NCI-H1048 (cell line): ENCODE measurements around the gene OR8K5.
"Not testable (repeated sequence)": the region's sequence is repeated elsewhere in the genome, so short reads cannot be mapped to it uniquely, and the experiment has no call there.

Source experiments
- DNase-seq: peaks from one replicate; lab custom pipeline; 2025; lab: John Stamatoyannopoulos, UW

The OR8K5 gene

GRCh38 chr11:56160217-56160616, at the start of gene OR8K5:
TSS of gene OR8K5 (minus strand) at chr11:56160317. CDS start at chr11:56160317, 0 bp downstream.
- no peak for DNase-seq

- DNase-seq: no peak
These were observed 47.7 kb upstream of the OR8K5 start for GRCh38 chr11:56207790-56208189.

GRCh38 chr11:56197367-56197766, 37.2 kb upstream of the OR8K5 start:
- DNase-seq: no peak

GRCh38 chr11:56196705-56197104, 36.6 kb upstream of the OR8K5 start:
- DNase-seq: no peak

- no peak for DNase-seq
These were observed 28.5 kb upstream of the OR8K5 start for GRCh38 chr11:56188602-56189001.

GRCh38 chr11:56183459-56183858, 23.3 kb upstream of the OR8K5 start:
- DNase-seq: no peak

- no peak for DNase-seq
These were observed 16.2 kb upstream of the OR8K5 start, which contains the start of gene OR5J2 for GRCh38 chr11:56176318-56176717. TSS of gene OR5J2 (plus strand) at chr11:56176618. CDS start at chr11:56176618, 0 bp downstream.

GRCh38 chr11:56172256-56172830, 12.2 kb upstream of the OR8K5 start:
- no peak for DNase-seq

- DNase-seq: no peak
These were observed 3.7 kb upstream of the OR8K5 start for GRCh38 chr11:56163804-56164203.

GRCh38 chr11:56152333-56152732, 7.8 kb downstream of the OR8K5 start:
- DNase-seq: no peak

GRCh38 chr11:56151376-56151775, 8.7 kb downstream of the OR8K5 start:
- no peak for DNase-seq

- DNase-seq: not testable (repeated sequence)
These were observed 16.4 kb downstream of the OR8K5 start for GRCh38 chr11:56143681-56144080.

GRCh38 chr11:56140151-56140661, 19.9 kb downstream of the OR8K5 start, which contains the start of gene OR8J3:
TSS of gene OR8J3 (minus strand) at chr11:56140201. CDS start at chr11:56137718, 2,483 bp downstream.
- no peak for DNase-seq

GRCh38 chr11:56122073-56122472, 38.0 kb downstream of the OR8K5 start, which contains the start of gene OR8H3:
TSS of gene OR8H3 (plus strand) at chr11:56122373. CDS start at chr11:56122373, 0 bp downstream.
- DNase-seq: no peak
